AG20443 (cell line): ENCODE results near the gene LRP8.
A peak's percentile ranks its signal among the peaks of the same experiment; 100 is the strongest.
"Not testable (repeated sequence)": the region's sequence is repeated elsewhere in the genome, so short reads cannot be mapped to it uniquely, and the experiment has no call there.

Experiments
- DNase-seq: peaks from one replicate; pipeline ENCODE4 v3.0.0; 2012; ENCODE audit warnings: low spot score, mixed read lengths

The LRP8 gene

DNA sequence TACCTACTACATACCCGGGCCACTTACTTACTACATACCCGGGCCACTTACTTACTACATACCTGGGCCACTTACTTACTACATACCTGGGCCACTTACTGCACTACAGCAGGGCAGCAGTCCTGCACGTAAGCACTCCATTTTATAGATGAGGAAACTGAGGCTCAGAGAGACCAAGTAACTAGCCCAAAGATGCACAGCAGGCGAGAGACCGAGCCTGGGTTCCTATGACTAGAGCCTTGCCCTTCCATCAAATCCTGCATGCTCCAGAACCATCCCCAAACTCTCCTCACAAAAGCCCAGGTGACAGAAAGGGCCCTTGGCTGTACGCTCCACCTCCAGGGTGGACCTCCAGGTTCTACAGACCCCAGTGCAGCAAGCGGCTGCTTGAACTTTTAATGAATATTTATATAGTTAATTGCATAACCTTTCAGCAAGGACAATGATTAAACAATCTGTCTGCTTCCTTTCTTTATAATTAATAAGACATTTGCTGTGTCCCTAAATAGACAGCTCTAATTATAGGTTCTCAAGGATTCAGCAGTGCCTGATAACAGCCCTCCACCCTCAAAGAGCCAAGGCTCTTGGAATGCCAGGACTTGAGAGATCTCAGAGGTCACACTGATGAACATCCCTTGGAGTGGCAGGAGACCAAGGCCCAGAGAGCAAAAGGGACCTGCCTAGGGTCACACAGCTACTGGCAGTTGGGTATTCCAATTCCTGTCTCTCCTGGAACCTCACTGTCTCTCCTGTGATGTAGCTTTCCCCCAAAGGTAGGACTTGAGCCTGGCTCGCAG is 43.4 kb downstream of the LRP8 start:
- DNase-seq = no peak

DNA sequence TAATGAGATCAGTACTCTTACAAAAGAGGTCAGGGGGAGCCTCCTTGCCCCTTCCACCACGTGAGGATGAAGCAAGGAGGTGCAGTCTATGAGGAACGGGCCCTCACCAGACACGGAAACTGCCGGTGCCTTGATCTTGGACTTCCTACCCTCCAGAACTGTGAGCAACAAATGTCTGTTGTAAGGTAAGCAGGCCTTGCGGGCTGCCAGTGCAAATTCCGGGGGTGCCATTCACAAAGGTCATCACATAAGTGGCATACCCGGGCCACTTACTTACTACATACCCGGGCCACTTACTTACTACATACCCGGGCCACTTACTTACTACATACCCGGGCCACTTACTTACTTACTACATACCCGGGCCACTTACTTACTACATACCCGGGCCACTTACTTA is 44.7 kb downstream of the LRP8 start:
- DNase-seq = not testable (repeated sequence)

DNA sequence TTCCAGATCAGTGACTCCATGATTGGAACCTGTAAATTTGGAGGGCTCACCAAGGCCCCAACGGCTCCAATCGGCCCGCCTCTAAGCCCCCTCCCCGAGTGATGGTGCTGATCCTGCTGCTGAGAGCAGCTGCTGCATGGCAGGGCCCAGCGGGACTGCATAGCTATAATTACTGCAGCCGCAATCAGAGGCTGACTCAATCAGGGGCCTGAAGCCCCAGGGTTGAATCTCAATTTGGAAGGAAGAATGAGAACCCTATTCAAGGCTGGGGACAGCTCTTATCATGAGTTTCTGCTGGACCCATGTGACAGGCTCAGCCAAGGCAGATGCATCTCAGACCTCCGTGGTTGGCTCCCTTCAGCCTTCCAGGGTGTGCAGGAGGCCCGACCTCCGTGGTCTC is 46.7 kb downstream of the LRP8 start:
- DNase-seq = no peak

DNA sequence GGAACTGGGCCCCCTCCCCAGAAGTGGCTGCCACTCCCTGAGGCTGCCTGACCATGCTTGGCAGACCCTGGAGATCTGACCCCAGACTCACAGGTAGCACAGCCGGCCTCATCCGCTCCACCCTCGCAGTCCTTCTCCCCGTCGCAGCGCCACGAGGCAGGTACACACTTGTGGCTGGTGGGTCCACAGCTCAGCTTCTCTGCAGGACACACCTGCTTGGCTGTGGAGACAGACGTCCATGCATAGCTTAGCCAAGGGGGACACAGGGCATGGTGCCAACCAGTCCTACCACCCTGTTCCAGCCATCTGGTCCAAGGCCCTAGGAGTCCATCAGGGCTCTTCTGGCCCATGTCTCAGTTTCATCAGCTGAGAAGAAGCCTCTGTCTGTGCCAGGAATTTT is 47.4 kb downstream of the LRP8 start:
- DNase-seq = no peak

DNA sequence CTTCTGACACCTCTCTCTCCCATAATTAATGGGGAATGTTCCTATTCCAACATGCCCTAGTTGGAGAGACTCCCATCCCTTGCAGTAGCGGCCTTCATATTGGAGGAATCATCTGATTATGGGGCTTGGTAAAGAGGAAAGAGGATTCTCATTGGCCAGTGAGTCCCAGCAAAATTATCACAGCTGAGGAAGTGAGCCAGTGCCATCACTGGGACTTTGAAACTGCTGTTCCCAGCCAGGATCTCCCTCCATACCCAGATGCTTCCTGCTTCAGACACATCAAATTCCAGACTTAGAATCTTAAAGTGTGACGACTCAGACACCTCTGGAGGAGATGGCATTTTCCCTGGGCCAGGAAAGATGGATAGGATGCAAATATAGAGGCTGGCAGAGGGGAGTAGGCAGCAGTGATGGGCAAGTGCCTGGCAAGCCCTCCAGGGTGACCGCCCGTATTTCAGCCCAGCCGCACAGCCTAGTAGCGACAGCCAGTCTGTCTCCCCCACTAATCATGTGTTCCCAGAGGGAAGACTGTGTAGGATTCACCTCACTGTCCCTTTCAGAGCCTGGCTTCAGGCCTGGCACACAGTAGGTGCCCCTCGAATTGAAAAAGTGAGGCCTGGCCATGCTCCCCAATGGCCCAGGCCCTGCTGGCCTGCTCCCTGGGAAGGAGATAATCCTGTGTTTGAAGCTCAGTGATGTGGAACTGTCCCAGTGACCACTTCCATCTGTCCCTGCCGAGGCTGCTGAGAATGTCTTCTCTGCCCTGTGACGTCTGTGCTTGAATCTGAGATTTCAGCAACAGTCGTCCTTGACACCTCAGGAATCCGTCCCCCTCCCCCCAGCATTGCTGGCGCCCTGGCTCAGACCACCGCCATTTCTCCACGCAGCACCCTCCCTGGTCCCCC is 48.3 kb downstream of the LRP8 start:
- no peak for DNase-seq

DNA sequence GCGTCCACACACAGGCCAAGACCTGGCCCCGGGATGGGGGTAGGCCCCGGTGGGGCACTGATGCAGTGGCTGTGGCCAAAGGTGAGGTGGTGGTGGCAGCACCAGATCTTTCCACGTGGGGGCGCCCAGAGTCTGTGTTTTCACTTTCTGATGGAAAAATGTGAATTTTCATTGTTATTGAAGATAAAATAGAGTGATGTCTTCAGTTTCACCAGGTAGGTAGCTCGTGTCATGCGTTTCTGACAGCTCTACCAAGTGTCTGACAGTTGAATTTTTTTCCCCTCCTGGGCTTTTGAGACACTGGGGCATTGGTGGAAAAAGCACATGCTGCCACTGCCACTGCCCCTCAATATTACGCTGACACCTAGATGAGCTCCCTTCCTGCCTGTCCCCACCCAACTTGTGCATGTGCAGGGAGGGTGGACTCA is 49.6 kb downstream of the LRP8 start:
- peak; percentile 88 for DNase-seq

DNA sequence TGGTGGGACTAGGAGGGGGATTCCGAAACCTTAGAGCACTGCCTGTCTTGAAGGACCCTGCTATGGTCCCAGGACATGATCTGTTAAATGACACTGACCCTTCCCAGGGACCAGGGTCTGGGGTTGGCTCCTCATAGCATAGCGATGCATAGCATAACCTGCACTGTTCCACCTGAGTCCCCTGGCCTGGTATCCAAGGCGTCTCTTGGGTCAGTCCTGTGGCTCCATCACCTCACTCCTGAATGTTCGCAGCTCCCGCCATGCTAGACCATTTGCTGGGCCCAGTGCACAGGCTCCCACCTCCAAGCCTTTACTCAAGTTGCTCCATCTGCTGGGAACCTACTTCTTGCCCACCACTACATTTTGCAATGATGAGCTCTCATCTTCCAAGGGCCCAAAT is 50.5 kb downstream of the LRP8 start:
- no peak for DNase-seq

DNA sequence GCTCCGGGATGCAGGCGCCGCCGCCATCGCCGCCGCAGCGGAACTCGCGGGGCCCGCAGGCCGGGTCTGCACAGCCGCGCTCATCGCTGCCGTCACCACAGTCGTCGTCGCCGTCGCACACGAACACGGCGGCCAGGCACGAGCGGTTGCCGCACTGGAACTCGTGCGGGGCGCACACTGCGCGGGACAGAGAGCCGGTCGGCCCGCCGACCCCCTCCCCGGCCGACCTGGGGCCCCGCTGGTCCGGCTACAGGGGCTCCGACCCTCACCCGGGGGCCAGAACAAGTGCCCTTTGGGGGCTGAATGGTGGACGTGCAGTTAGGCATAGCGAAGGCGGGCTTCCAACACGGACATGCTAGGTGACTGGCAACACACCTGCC is 51.0 kb downstream of the LRP8 start:
- DNase-seq = no peak

DNA sequence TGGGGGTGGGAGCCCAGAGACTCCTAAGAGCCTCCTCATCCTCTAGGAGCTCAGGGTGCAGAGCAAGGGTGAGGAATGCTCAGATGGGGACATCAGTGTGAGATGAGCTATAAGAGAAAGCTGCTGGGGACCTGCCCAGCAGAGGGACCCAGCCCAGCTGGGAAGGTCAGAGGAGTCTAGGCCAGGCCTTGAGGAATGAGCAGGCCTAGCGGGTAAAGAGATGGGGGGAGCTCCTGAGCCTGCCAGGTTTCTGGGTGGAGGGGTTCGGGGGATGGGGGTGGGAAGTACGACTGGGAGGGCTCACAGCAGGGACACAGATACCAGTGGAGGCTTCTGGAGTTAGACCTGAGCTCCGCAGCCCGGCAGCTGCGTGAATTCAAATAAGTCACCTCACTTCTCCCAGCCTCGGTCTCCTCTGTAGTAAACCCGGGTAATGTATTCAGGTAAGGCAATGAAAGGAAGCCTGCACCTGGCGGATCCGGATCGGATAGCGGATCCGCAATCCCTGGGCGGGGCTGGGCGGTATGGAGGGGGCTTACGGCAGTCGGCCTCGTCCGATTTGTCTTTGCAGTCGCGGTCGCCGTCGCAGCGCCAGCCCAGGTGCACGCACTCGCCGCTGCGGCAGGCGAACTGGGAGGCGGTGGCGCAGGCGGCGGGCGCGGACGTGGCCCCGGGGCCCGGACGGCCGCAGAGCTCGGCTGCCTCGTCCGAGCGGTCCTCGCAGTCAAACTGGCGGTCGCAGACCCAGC is 51.5 kb downstream of the LRP8 start:
- no peak for DNase-seq

DNA sequence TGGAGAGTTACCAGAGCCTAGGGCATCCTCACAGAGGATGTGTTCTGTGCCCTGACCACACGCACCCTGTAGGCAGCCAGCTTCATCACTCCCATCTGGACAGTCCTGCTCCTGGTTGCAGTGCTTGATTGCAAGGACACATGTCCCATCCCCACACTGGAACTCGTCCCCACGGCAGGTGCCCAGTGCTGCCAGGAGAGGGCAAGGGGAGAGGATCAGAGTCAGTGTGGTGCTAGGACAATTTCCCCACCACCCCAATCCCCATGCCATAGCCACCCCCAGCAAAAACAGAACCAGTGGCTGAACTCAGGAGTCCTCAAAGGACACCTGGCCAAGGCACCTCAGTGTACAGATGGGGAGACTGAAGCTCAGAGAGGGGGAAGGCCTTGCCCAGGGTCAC is 52.3 kb downstream of the LRP8 start:
- DNase-seq = no peak

DNA sequence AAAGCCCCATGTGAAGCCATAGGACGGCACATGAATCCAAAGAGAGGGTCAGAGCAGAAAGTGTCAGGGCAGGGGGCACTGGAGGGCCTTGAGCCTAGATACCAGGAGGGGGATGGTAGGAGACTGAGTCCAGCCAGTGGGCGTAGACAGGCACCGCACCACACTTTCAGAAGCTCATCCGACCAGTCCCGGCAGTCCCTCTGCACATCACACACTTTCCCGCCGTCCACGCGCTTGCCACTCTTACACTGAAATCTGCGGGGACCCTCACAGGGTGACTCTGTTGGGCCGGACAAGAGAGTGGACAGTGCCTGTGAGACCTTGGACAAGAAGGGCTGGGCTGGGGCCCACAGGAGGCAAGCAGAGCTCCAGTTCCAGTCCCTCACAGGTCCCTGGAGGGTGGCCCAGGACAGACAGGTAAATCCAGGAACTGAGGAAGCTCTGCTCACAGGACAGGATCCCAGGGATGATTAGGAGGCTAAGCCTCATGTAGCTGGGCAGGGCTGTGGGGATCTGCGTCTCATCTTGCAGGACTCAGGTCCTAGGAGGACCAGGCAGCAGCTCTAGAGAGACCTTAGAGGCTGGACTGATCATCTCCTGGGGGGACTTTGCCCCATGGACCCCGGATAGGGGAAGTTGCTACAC is 53.2 kb downstream of the LRP8 start:
- DNase-seq = no peak

DNA sequence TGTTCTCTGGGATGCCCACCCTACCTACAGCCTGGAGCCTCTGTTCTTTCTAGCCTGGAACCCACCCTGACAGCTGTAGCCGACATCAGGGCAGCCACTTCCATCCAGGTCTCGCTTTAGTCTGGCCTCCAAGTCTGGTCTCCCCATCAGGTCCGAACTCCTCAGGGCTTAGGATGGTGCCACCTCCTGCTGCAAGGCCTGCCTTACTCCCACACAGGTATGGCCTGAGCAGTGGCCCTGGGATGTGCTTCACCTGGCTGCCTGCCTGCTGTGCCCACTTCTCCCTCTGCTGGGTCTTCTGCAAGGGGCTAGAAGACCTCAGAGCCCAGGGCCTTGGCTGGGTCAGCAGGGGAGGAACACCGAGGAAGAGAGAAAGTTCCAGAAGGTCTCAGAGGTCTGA is 53.8 kb downstream of the LRP8 start:
- DNase-seq = no peak

DNA sequence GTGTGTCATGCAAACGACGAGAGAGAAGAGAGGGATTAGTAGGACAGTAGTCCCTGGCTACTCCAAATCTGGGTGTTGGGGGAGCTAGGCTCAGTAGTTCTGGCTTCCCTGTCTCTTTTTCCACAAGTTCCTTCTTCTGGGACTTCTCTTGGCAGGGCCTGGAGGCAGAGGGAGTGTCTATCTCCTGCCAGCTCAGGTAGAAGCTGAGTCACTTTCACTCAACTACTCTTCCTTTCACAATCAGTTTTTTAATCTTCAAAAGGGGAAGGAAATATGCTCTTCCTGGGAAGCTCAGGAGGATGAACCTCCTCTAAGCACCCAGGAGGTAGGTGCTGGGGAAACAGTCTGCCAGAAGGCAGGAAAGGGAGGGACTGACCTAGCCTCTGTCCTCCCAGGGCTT is 54.3 kb downstream of the LRP8 start:
- DNase-seq = no peak

DNA sequence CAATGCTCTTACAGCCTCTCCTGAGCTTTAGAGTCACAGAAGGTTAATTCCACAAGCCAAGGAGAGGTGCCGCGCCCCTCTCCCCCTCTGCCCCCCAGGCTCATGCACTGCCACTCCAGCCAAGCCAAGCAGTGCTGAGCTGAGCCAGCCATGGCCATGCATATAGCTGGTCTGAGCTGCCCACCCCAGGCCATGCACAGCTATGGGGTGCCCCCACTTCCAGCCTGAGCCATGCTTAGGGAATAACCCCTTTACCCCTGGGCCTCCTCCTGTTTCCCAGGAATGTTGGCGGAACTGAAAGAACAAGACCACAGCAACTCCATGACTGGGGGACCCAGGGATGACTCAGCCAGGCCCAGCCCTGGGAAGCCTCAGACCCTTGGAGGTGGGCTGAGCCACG is 55.5 kb downstream of the LRP8 start:
- DNase-seq = no peak

DNA sequence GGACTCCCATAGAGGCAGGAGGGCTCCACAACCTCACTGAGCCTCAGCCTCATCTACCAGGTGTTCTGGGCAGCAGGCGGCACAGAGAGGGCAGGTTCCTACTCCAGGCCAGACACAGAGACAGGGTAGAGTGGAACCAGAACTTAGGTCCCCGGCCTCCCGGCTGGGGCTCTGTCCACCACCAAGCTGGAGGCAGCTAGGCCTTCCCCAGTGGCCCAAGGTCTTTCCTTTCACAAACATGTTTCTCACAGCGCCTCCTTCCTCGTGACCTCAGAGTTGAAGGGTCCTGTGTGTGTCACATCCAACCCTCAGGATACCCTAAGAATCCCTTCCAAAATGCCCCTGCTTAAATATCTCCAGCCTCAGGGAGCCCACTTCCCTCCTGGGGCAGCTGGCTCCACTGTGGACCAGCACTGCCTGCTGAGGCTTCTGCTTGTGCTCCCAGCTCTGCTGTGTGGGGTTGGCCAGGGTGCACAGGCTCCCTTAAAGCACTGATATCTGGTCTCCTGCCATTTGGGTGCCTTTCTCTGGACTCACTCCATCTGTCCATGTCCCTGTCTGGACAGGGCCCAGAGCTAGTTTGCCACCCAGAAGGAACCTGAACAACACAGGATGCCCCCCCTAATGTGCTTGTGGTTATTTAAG is 56.3 kb downstream of the LRP8 start:
- DNase-seq = no peak

DNA sequence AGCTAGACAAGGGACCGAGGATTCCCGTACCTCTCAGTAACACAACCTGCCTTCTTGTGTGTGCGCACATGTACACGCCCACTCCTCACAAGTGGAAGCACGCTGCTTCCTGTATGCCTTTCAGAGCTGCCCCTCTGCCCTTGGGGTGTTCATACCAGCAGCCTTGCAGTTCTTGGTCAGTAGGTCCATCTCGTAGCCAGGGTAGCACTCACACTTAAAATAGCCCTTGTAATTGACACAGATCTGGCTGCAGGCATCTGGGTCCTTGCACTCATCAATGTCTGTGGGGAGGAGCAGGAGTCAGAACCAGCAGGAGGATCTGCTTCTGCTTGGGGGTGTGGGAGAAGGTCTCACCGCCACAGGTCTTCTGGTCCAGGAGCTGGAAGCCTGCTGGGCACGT is 57.0 kb downstream of the LRP8 start:
- no peak for DNase-seq

DNA sequence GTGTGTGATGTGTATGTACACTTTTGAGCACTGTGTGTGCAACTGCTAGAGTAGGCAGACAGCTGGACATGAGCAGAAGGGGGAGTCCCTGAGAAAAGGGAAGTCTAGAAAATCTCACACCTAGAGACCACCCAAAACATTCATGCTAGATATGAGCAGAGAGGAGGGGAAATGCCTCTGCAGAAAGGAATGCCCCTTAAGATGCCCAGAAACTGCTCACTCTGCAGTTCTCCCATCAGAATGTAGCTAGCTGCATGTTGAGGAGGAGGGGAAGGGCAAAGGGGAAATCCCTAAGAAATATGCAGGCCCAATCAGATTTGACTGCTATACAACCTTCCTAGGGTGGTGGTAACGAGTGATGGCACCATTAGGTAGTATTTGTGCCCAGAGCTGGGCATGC is 57.8 kb downstream of the LRP8 start:
- no peak for DNase-seq

DNA sequence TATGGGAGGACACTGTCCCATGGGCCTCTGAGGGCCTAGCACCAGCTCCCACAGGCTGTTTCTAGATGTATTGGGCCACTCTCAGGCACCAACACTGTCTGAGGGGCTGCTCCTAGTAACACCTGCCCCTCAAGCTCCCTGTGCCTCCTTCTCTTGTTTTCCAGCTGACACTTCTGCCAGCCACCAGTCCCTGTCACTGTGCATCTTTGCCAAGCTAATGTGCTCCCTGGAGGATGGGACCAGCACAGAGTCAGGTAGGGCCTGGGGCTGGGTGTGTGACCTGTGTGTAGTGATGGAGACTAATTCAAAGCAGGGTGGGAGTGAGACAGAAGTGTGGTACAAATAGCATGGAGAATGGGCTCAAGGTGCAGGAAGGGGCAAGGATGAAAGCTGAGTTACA is 60.1 kb downstream of the LRP8 start:
- DNase-seq = no peak

DNA sequence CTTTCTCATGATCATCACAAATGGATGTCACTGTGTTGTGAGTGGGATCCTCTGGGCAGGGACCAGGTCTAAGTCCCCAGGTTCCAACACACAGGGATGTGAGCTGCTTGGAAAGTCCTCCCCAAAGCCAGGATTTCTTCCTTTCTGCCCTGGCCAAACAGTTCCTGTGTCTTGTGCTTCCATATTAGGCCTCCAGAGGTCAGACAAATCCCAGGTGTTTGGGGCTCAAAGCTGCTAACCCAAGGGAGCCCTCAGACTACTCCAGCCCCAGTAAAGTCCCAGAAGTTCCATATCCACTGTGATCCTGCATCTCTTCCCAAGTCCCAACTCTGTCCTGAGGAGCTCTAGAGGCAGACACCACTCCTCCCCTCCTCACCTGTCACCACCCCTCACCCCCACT is 61.8 kb downstream of the LRP8 start:
- peak; percentile 31 for DNase-seq

DNA sequence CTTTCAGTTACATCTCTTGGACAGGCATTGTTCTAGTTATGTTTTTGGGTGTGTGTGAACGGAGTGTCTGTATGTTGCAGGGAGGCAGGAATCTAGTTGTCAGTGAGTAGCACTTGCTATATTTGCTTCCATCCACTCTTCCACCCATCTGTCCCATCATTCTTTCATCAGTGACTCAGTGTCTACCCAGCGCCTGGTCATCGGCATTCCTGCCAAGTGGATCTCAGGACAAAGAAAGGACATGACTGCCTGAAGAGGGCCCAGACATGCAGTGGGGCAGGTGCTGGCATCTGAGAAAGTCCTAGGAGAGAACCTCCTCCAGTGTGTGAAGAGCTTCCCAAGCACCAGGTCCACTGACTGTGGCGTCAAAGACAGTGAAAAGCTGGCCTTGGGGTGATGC is 62.3 kb downstream of the LRP8 start:
- peak; percentile 36 for DNase-seq

DNA sequence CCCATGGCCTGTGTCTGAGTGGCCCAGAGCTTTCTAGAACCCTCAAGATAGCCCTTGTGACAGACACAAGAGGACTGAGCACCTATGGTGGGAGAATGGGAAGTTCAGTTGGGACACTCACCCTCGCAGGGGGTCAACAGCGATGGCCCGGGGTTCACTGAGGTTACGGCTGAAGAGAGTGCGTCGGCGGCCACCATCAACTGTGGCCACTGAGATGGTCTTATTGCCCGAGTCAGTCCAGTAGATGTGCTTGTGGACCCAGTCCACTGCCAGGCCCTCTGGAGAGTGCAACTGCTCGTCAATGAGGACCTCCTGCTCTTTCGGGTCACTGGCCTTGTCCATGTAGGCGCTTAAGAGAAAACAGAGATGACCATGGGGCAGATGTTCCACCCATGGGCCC is 63.8 kb downstream of the LRP8 start:
- DNase-seq = no peak

DNA sequence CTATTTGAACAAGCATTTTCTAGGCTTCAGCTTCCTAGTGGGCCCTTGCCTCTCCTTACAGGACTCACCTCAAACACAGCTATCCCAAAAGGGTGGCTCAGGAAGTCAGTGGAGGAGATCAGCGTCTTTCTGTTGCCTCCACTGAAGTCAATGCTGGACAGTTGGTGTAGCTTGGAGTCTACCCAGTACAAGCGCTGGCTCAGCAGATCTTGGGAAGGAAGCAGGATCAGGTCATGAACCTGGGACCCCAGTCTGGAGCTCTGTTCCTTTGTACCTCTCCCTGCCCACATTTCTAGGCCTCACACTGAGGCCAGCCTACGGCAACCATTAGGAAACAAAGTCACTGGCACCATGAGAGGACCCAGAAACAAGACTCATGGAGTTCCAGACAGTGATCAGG is 65.9 kb downstream of the LRP8 start:
- no peak for DNase-seq
